ENCODE measurements around the gene AMBRA1. TPM values are rescaled to one million over a fixed set of nuclear protein-coding genes. Genes with fewer than 3 reads are reported as not detected.

The AMBRA1 gene
- total and polyA plus RNA-seq, 2 of the 8 experiments (the other 6 are each of a cell fraction or from before 2014, with no cell fraction given) = 14.2 to 37.4 TPM

DNA sequence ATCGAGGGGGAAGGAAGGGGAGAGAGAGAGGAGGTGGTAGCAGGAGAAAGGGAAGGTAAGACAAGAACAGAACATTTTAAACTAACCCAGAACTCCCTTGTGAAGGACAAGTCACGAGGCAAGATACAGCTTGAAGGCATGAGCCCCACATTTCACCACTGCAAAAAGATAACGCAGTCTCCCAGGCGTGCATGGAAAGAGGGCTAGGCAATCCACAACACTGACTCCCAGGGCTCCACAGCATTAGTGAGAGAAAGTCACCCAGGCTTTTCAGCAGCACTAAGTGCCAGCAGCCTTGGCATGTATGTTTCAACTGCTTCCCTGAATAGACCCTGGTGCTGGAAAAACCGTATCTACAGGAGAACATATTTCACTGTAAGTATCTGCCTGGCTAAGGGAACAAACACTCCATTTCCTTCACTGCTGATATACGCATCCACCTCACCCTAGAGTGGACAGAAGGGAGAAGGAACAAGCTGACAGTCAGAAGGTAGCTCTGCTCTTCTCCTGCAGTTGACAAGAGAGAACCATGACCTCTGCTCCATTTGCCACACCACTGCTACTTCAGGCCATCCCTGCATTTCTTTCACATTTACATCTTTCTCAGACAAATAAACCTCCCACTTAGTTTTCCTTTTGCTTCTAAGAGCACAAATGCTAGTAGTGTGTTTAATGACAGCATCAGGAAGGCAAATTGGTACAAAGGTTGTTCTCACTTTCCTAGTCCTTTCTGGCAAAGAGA, 87.9 kb downstream of the AMBRA1 start:
- Histone ChIP-seq H3K79me1 (ENCODE audit: low read depth, low read length) (peaks cover 4% of the 10 kb centered on the region; the same call in 1 of the 2 replicates), H3K4me1 (replicated peaks in 1 of 4; ENCODE audit: control insufficient read depth in 3 of 4, insufficient read depth in 4 of 4, low read length in 3 of 4) (peaks cover 2 to 10% (median 5%) of the 10 kb centered on the region in 4 experiments; a peak in 5 of 7 replicates), H4K91ac (replicated peaks; ENCODE audit: insufficient read length, low read length) (no peak overlapping the region), H3K4ac (replicated peaks; ENCODE audit: insufficient read length, low read depth, low read length) (no peak overlapping the region), H2AFZ (ENCODE audit: low read length) (no peak overlapping the region), H3K27me3 (replicated peaks in 1 of 4; ENCODE audit: control insufficient read depth in 3 of 4, extremely low read depth in 1 of 4, insufficient read depth in 3 of 4, low read length in 3 of 4) (no peaks in the 10 kb centered on the region), H4K5ac (ENCODE audit: insufficient read length, low read depth, low read length) (no peak overlapping the region), H2BK15ac (ENCODE audit: low read length) (no peak overlapping the region), H3K4me2 (ENCODE audit: insufficient read depth in 1 of 2, low read depth in 2 of 2, low read length in 2 of 2) (no peak overlapping the region; a peak in 1 of 4 replicates), H4K20me1 (replicated peaks in 1 of 2; ENCODE audit: control insufficient read depth in 1 of 2, insufficient read depth in 2 of 2, low read length in 2 of 2) (peaks cover 0 to 2% of the 10 kb centered on the region in 2 experiments), H3K23me2 (ENCODE audit: low read depth, low read length) (no peaks in the 10 kb centered on the region), H3K14ac (ENCODE audit: insufficient read length) (no peak overlapping the region), H3K27ac (ENCODE audit: low read depth, low read length) (peak overlapping the region; percentile 55; the same call in 1 of the 2 replicates), H4K8ac (ENCODE audit: extremely low read depth, insufficient read depth, low read length) (no peak overlapping the region), H2BK12ac (ENCODE audit: low read depth, low read length) (no peak overlapping the region), H3K36me3 (ENCODE audit: control insufficient read depth in 2 of 4, insufficient read depth in 4 of 4, low read length in 3 of 4) (peaks cover 6 to 10% (median 7%) of the 10 kb centered on the region in 4 experiments; a peak in 5 of 8 replicates), H3K79me2 (ENCODE audit: control insufficient read depth in 1 of 2, insufficient read depth in 2 of 2, low read length in 2 of 2) (no peaks in the 10 kb centered on the region), H2AK5ac (ENCODE audit: low read depth, low read length) (no peak overlapping the region), H3K23ac (ENCODE audit: insufficient read length) (no peak overlapping the region), H2BK120ac (replicated peaks; ENCODE audit: low read depth, low read length) (no peak overlapping the region), H2BK5ac (ENCODE audit: low read depth, low read length) (no peak overlapping the region; the same call in none of the 2 replicates), H2BK20ac (ENCODE audit: low read length) (no peak overlapping the region), H3K18ac (ENCODE audit: extremely low read depth, low read length) (no peak overlapping the region), H3K4me3 (ENCODE audit: extremely low read depth in 1 of 4, insufficient read depth in 2 of 4, low read depth in 3 of 4, low read length in 4 of 4) (no peak overlapping the region), H3K56ac (replicated peaks; ENCODE audit: insufficient read length, low read depth, low read length) (no peak overlapping the region), H3K9ac (replicated peaks in 1 of 4; ENCODE audit: extremely low read depth in 1 of 4, low read depth in 3 of 4, low read length in 3 of 4) (no peak overlapping the region), H3K9me3 (ENCODE audit: insufficient read depth in 2 of 2, low read depth in 1 of 2, low read length in 1 of 2) (no peaks in the 10 kb centered on the region)
- no peak for DNase-seq (ENCODE audit: low read depth in 1 of 2, low spot score in 2 of 2)
- ChIA-PET POLR2A (ENCODE audit: partially characterized antibody) (interaction anchor here (1.3 kb wide), 1 partner anchor 142 kb away, joined by 3 read pairs; no protein-coding TSS in a partner anchor), CTCF (ENCODE audit: partially characterized antibody) (interaction anchor here (0.7 to 11.1 kb wide), 5 partner anchors 13 to 96 kb away, joined by 3 to 118 read pairs (median 8); no protein-coding TSS in a partner anchor)
- TF ChIP-seq EZH2 (IDR thresholded peaks at IDR 0.05; ENCODE audit: low read depth, low read length, severe bottlenecking) (no peak), FOSL1 (IDR thresholded peaks at IDR 0.05; ENCODE audit: insufficient read depth, low read depth, low read length) (no peak), TEAD4 (IDR thresholded peaks at IDR 0.05; ENCODE audit: low read depth, low read length) (no peak), SP1 (IDR thresholded peaks at IDR 0.05; ENCODE audit: low read depth, low read length) (no peak), MAFK (IDR thresholded peaks at IDR 0.05; ENCODE audit: low read depth, low read length) (no peak), POLR2A (IDR thresholded peaks at IDR 0.05; ENCODE audit: control extremely low read depth in 1 of 2, low read depth in 2 of 2, low read length in 2 of 2) (no peak), RBBP5 (IDR thresholded peaks at IDR 0.05; ENCODE audit: borderline replicate concordance, low read depth, low read length) (no peak), SP2 (IDR thresholded peaks at IDR 0.05; ENCODE audit: low read length) (no peak), RXRA (IDR thresholded peaks at IDR 0.05; ENCODE audit: insufficient read depth, low read depth, low read length) (no peak), TAF7 (optimal IDR thresholded peaks at IDR 0.05; ENCODE audit: borderline replicate concordance, low read depth, low read length) (no peak), KDM4A (IDR thresholded peaks at IDR 0.05; ENCODE audit: low read depth, low read length, severe bottlenecking) (no peak), CBX5 (IDR thresholded peaks at IDR 0.05; ENCODE audit: low read depth, low read length) (no peak), ASH2L (IDR thresholded peaks at IDR 0.05; ENCODE audit: low read length) (no peak)
- no peak for FAIRE-seq
- 85% methylated on average over 5 of the region's 6 CpGs; no CpG with 5 or more reads in 1 of the 2 experiments for WGBS, 2 experiments (ENCODE audit: extremely low coverage in 1 of 2, insufficient coverage in 1 of 2, insufficient read length in 1 of 2, insufficient replicate concordance in 2 of 2, low coverage in 1 of 2, low lambda C conversion rate in 2 of 2, missing lambda C conversion rate in 1 of 2)

Measured in H1 (cell line).